Measurements from ENCODE around the gene EPHA4. TPM values are rescaled to one million over a fixed set of nuclear protein-coding genes. Genes with fewer than 3 reads are reported as not detected.

The EPHA4 gene
- polyA plus RNA-seq (2012; rRNA removed): 0.73 and 0.90 TPM in 2 replicates
- polyA plus RNA-seq (2012; cell fraction: cytosol; rRNA removed): 0.62 and 0.76 TPM in 2 replicates
- 1.3 and 1.8 TPM in 2 replicates for polyA plus RNA-seq (2012; cell fraction: nucleus; rRNA removed)

- H3K4me1 ChIP-seq (ENCODE audit: control insufficient read depth in 1 of 2, insufficient read depth in 2 of 2, low read depth in 1 of 2, low read length in 1 of 2): peaks cover 0 to 10% of the 10 kb centered on the region in 2 experiments; a peak in 1 of 4 replicates
- H4K20me1 ChIP-seq (ENCODE audit: insufficient read depth): no peaks in the 10 kb centered on the region
- H3F3A ChIP-seq (replicated peaks; ENCODE audit: insufficient read depth): peaks cover 5% of the 10 kb centered on the region
- H3K4me3 ChIP-seq (ENCODE audit: low read depth in 2 of 2, low read length in 1 of 2): peak within 1 kb of the TSS; percentile 50 to 74
- 6% methylated on average over 15 of the region's 55 CpGs for WGBS (ENCODE audit: low lambda C conversion rate)
- peaks cover 53% of the 10 kb centered on the region for H3K27me3 ChIP-seq (ENCODE audit: insufficient read depth)
- H3K9ac ChIP-seq: no peak within 1 kb of the TSS; the same call in 1 of the 2 replicates
- peak; percentile 93 for DNase-seq
- H3K36me3 ChIP-seq (replicated peaks in 1 of 2; ENCODE audit: control insufficient read depth in 1 of 2, insufficient read depth in 2 of 2, low read length in 1 of 2): no peaks in the 10 kb centered on the region
- H2AFZ ChIP-seq (ENCODE audit: low read depth): peak within 1 kb of the TSS; percentile 88
- H3K27ac ChIP-seq (ENCODE audit: low read depth in 2 of 2, low read length in 1 of 2): no peak within 1 kb of the TSS
- ChIA-PET POLR2A (no interaction called here), CTCF (interaction anchor here (1.1 to 2.7 kb wide), 9 partner anchors 12 to 1837 kb away, joined by 3 to 26 read pairs (median 11); no protein-coding TSS in a partner anchor)
- no peaks in the 10 kb centered on the region for H3K9me3 ChIP-seq
- TF ChIP-seq RCOR1 (IDR thresholded peaks at IDR 0.05; ENCODE audit: low read length) (no peak), CTCF (IDR thresholded peaks at IDR 0.05) (peak; percentile 16; the same call in 1 of the 2 replicates), FOXJ3 (CRISPR knock-in tag; IDR thresholded peaks at IDR 0.05) (no peak), PBX3 (IDR thresholded peaks at IDR 0.05) (peak; percentile 95), REST (IDR thresholded peaks at IDR 0.05; ENCODE audit: low read depth, low read length) (no peak), USF1 (IDR thresholded peaks at IDR 0.05; ENCODE audit: borderline replicate concordance, low read depth) (no peak), NFIC (IDR thresholded peaks at IDR 0.05; ENCODE audit: borderline replicate concordance) (peak; percentile 41; the same call in 1 of the 2 replicates)
- peak within 1 kb of the TSS; percentile 93 for H3K4me2 ChIP-seq
- H3K79me2 ChIP-seq (ENCODE audit: insufficient read depth): no peaks in the 10 kb centered on the region
- H3K9me2 ChIP-seq: no peaks in the 10 kb centered on the region
Observed at GRCh38 chr2:221572219-221572820, at the start of gene EPHA4. Gene EPHA4 (minus strand): TSS chr2:221572304. CDS start chr2:221572248, 56 bp downstream.
